Gastrocnemius medialis (tissue), 4 donors: ENCODE measurements around the gene SYT6.

Source experiments
- POLR2A ChIP-seq, 2 donors: fragments of 450-650 bp; IDR thresholded peaks; one replicate each; pipeline ENCODE4 v1.6.1; 2017; ENCODE audit warnings: antibody characterized with exemption in 2 of 2, mild to moderate bottlenecking in 2 of 2, moderate library complexity in 2 of 2
- TF ChIP-seq, protein P1 (sequence below), 5 experiments: fragments of 450-650 bp in 3 of 5; fragments of 200-600 bp in 2 of 5; sonication (generic) in 2 of 5; IDR thresholded peaks in 4 of 5; conservative IDR thresholded peaks in 1 of 5; 1 replicate in 4 of 5; 2 replicates in 1 of 5; pipeline ENCODE4 v1.5.1; 2016 to 2019; ENCODE audit warnings: antibody characterized with exemption in 5 of 5, mild to moderate bottlenecking in 3 of 5, moderate library complexity in 3 of 5

DNA sequence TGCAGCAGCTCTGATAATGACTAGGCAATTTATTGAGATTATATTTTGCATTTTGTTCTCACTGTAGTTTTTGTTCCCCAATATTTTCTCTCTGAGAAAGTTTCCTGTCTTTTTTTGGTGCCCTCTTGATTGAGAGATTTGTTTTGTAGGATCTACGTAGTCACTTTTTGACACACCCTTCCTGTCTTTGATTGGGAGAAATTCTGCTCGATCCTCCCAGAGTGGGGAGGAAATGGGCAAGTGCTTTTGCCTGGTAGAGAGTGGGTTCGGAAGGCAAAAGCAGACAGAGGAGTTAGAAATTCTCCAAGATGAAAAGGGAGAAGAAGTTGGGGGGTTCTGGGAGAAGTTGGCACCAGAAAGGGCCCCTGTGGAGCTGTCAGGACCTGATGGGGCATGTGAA lies 42.1 kb upstream of the SYT6 start:
- TF ChIP-seq, protein P1, sequence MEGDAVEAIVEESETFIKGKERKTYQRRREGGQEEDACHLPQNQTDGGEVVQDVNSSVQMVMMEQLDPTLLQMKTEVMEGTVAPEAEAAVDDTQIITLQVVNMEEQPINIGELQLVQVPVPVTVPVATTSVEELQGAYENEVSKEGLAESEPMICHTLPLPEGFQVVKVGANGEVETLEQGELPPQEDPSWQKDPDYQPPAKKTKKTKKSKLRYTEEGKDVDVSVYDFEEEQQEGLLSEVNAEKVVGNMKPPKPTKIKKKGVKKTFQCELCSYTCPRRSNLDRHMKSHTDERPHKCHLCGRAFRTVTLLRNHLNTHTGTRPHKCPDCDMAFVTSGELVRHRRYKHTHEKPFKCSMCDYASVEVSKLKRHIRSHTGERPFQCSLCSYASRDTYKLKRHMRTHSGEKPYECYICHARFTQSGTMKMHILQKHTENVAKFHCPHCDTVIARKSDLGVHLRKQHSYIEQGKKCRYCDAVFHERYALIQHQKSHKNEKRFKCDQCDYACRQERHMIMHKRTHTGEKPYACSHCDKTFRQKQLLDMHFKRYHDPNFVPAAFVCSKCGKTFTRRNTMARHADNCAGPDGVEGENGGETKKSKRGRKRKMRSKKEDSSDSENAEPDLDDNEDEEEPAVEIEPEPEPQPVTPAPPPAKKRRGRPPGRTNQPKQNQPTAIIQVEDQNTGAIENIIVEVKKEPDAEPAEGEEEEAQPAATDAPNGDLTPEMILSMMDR (IDR thresholded peaks at IDR 0.05 in 4 of 5, conservative IDR thresholded peaks at IDR 0.05 in 1 of 5), result no peak
- no peak for TF ChIP-seq POLR2A (IDR thresholded peaks at IDR 0.05)
